H1 (cell line): ENCODE results near the gene NLRP1. TPM values are rescaled to one million over a fixed set of nuclear protein-coding genes. Genes with fewer than 3 reads are reported as not detected.

Experiments
- CBX8 ChIP-seq: fragments of 300-800, 300-1000 bp; sonication (generic); IDR thresholded peaks from 2 replicates; pipeline ENCODE4 v1.7.1; 2016; ENCODE audit warnings: low read depth, low read length, borderline replicate concordance
- CTCF ChIP-seq, 3 experiments: IDR thresholded peaks; 1 replicate in 2 of 3; 2 replicates in 1 of 3; pipeline versions ENCODE4 v1.5.1 to v1.6.1; 2011; ENCODE audit warnings: low read length in 3 of 3, mild to moderate bottlenecking in 3 of 3, inconsistent platforms in 2 of 3, low read depth in 1 of 3, moderate library complexity in 1 of 3; ENCODE audit not compliant: insufficient read depth in 1 of 3; ENCODE audit errors: control extremely low read depth in 1 of 3
- E2F6 ChIP-seq: IDR thresholded peaks from 2 replicates; pipeline ENCODE4 v1.6.1; 2012; ENCODE audit warnings: inconsistent platforms
- EGR1 ChIP-seq: IDR thresholded peaks from 2 replicates; pipeline ENCODE4 v1.6.1; 2011; ENCODE audit warnings: low read depth, low read length, borderline replicate concordance
- GTF2F1 ChIP-seq: IDR thresholded peaks from 2 replicates; pipeline ENCODE4 v1.6.1; 2012; ENCODE audit warnings: low read depth, low read length, improper control_type of control experiment, borderline replicate concordance
- polyA plus RNA-seq, 7 experiments: library from polyadenylated mRNA; depleted of rRNA in 3 of 7; stranded (reverse) in 5 of 7; unstranded in 2 of 7; fragments of >200 nt in 5 of 7; fragments of 200-250 nt in 2 of 7; gene quantifications; 1 replicate in 5 of 7; 2 replicates in 1 of 7; 4 replicates in 1 of 7; pipeline versions ENCODE4 v1.2.1 to v1.2.3, GENCODE V29; 2011 to 2013; ENCODE audit warnings: missing spikeins in 2 of 7, mixed read lengths in 2 of 7
- total RNA-seq: library from RNA; stranded (reverse); fragmentation: NEBNext Ultra II Directional; extraction: Animal tissue kit (Norgen Biotek cat#: 25700); gene quantifications from 2 replicates; pipeline ENCODE4 v1.2.1, GENCODE V29; 2021

Gene NLRP1
- total and polyA plus RNA-seq, 2 of the 8 experiments (the other 6 are each of a cell fraction or from before 2014, with no cell fraction given) = 8.6 to 10.4 TPM

- TF ChIP-seq CBX8 = no peak
- TF ChIP-seq CTCF (IDR thresholded peaks at IDR 0.05; ENCODE audit: control extremely low read depth in 1 of 3, insufficient read depth in 1 of 3, low read depth in 1 of 3, low read length in 3 of 3) = no peak
- no peak for TF ChIP-seq GTF2F1
- TF ChIP-seq E2F6 = no peak
- no peak for TF ChIP-seq EGR1
Measured at GRCh38 chr17:5540321-5540720, 44.0 kb downstream of the NLRP1 start (continued).
